GM18907 (cell line): ENCODE measurements around the gene PSMB3.
A peak's percentile ranks its signal among the peaks of the same experiment; 100 is the strongest.
"Not testable (repeated sequence)": the region's sequence is repeated elsewhere in the genome, so short reads cannot be mapped to it uniquely, and the experiment has no call there.

ENCODE experiments used
- ATAC-seq: cut with Tn5 transposase; IDR thresholded peaks from one replicate; pipeline ENCODE4 v1.9.1; 2021; ENCODE audit warnings: mild to moderate bottlenecking, moderate library complexity; ENCODE audit not compliant: unreplicated experiment

The PSMB3 gene

DNA sequence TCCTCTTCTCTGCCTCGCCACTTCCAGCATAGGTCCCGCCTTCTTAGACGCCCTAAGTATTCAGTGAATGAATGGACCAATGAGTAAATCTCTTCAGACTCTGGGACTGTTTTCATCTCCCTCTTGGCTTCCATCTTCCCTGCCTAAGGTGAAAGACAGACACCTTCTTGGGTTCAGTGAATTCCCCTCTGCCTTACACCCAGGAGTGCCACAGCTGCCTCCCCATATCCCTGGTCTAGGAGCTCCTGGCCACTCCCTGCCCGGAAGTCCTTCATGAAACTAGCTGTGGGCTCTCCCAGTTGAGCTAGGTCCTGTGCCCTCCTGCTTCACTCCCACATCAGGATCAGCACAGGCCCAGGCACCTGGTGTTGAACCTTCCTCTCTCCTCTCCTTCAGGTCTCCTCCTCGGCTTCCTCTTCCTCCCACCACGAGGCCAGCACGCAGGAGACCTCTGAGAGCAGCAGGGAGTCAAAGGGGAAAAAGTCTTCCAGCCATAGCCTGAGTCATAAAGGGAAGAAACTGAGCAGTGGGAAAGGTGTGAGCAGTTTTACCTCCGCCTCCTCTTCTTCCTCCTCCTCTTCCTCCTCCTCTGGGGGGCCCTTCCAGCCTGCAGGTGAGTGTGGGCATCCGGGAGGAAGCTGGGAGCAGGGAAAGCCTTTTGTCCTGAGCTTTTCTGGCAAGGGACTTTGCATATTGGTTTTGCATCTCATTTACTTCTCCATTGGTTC is 37.2 kb upstream of the PSMB3 start:
- ATAC-seq = no peak

DNA sequence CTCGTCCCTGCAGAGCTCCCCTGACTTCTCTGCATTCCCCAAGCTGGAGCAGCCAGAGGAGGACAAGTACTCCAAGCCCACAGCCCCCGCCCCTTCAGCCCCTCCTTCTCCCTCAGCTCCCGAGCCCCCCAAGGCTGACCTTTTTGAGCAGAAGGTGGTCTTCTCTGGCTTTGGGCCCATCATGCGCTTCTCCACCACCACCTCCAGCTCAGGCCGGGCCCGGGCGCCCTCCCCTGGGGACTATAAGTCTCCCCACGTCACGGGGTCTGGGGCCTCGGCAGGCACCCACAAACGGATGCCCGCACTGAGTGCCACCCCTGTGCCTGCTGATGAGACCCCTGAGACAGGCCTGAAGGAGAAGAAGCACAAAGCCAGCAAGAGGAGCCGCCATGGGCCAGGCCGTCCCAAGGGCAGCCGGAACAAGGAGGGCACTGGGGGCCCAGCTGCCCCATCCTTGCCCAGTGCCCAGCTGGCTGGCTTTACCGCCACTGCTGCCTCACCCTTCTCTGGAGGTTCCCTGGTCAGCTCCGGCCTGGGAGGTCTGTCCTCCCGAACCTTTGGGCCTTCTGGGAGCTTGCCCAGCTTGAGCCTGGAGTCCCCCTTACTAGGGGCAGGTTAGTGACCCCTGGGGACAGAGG is 36.1 kb upstream of the PSMB3 start:
- no peak for ATAC-seq

DNA sequence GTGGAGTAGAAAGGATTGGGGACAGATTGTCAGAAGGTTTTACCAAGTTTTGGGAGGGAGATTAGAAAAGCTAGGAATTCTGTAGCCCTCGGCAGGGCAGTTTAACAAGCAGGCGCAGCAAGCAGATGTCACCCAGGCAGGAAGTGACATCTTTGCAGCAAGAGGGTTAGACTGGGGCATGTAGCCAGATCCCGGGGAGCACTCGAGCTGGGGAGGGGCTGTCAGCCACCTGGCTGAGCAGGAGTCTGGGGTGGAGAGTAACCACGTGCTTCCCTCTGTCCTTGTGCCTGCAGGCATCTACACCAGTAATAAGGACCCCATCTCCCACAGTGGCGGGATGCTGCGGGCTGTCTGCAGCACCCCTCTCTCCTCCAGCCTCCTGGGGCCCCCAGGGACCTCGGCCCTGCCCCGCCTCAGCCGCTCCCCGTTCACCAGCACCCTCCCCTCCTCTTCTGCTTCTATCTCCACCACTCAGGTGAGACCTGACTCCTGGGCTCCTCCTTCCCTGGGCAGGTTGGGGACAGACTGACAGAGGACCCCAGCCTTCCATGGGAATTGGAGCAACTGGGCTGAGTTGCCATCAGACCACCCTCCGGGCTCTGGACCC is 35.3 kb upstream of the PSMB3 start:
- ATAC-seq = no peak

DNA sequence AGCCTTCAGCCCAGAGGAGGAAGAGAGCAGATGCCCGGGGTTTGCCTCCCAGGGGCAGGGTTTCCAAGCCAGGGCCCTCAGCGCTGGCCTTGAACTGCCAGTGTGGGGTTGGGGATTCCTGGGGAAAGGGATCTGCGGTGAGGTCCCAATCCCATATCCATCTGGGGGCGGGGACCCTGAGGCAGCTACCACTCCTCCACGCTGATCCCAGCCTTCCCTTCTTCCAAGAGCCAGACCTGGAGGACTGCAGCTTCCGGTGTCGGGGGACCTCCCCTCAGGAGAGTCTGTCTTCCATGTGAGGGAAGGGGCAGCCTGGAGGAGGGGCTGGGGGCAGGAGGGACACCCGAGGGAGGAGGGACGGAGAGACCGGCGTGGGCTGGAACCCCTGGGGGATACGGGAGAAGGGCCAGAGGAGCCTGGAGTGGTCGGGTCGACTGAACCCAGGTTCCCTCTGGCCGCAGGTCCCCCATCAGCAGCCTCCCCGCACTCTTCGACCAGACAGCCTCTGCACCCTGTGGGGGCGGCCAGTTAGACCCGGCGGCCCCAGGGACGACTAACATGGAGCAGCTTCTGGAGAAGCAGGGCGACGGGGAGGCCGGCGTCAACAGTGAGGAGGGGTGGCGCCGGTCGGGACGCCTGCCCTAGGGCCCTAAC is 33.1 kb upstream of the PSMB3 start:
- ATAC-seq = no peak

DNA sequence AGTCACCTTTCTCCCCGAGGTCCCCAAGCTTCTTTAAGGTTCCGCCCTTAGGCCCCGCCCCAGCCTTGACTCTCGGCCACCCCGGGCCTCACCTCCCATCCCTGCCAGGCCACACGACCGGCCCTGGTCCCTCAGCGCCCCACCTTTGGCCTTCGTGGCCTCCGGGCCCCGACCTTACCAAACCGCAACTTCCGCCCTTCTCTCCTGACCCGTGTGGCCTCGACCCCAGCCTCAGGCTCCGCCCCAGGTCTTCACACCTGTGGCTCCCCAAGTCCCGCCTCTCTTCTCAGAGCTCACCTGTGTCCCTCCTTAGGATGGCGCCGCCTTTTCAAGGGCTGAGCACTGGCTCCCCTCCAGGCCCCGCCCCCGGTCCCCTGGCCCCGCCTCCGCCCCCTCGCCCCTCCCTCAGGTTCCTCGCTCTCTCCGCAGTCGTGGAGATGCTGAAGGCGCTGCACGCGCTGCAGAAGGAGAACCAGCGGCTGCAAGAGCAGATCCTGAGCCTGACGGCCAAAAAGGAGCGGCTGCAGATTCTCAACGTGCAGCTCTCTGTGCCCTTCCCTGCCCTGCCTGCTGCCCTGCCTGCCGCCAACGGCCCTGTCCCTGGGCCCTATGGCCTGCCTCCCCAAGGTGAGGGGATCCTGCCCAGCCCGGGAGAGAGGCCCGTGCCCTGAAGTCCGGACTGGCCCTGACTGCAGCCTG is 32.4 kb upstream of the PSMB3 start:
- no peak for ATAC-seq

DNA sequence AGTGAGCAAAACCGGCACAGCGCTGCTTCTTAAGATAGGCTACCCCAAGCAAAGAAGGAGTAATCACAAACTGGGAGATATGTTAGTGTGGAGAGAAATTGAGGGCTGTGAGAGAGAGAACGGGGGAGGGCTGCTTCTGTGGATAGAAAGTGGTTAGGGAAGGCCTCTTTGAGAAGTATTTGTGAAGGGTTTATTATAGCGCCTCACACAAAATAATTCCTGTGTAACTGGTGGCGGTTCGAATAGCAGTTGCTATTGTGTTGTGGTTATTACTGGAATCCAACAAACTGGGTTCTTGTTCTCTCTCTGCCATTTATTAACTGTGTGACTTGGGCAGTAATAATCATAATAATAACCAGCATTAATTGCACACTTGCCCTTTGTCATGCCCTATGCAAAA is 31.6 kb upstream of the PSMB3 start:
- no peak for ATAC-seq

DNA sequence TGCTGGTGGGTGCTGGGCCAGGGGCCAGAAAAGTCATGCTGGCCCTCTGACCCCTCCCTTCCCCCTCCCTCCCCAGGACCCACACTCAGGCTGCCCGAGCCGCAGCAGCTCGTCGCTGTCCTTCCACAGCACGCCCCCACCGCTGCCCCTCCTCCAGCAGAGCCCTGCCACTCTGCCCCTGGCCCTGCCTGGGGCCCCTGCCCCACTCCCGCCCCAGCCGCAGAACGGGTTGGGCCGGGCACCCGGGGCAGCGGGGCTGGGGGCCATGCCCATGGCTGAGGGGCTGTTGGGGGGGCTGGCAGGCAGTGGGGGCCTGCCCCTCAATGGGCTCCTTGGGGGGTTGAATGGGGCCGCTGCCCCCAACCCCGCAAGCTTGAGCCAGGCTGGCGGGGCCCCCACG is 30.7 kb upstream of the PSMB3 start:
- ATAC-seq = no peak

DNA sequence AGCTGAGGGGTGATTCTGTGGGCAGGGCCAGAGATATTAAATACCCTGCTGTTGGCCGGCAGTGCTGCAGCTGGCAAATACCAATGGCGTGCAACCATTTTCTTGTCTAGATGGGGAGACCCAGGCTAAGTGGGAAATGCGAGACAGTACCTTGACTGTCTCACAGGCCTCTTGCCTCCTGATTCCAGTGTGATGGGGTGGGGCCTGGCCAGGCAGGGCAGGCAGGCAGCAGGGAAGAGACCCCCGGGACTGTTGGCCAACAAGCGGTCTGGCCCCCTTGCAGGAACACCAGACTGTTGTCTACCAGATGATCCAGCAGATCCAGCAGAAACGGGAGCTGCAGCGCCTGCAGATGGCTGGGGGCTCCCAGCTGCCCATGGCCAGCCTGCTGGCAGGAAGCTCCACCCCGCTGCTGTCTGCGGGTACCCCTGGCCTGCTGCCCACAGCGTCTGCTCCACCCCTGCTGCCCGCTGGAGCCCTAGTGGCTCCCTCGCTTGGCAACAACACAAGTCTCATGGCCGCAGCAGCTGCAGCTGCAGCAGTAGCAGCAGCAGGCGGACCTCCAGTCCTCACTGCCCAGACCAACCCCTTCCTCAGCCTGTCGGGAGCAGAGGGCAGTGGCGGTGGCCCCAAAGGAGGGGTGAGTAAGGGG is 28.1 kb upstream of the PSMB3 start:
- ATAC-seq = no peak

DNA sequence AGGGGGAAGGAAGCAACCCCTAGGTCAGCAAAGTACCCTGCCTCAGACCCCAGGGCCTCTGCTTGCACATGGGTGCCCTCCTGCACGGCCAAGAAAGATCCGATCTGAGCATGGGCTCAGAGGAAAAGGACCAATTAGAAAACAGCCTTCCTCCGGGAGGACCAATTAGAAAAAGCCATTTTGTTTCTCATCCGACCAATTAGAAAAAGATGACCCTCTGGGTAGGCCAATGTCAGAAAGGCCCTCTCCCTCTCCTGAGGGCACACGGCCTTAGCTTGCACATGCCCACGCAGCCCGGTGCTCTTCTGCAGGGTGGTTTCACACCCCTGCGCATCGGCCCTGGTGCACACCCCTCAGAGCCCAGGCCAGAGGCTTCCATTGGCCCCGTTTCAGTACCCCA is 27.5 kb upstream of the PSMB3 start:
- ATAC-seq = no peak

DNA sequence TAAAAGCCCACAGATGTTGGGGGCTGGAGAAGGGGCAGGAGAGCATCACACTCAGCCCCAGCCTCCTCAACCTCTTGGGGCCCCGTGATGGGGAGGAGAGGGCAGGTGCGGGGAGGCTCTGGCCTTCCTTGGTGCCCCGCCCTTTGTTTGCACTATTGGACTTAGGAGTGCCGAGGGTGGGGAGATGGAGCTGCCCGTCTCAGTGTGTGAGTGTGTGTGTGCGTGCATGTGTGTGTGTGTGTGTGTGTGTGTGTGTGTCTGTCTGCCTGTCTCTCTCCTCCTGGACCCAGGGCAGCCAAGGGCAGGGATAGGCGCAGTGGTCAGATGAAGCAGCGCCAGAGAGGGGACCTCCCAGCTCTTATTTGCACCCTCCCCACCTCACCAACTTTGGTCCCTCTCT is 26.4 kb upstream of the PSMB3 start:
- ATAC-seq = not testable (repeated sequence)

DNA sequence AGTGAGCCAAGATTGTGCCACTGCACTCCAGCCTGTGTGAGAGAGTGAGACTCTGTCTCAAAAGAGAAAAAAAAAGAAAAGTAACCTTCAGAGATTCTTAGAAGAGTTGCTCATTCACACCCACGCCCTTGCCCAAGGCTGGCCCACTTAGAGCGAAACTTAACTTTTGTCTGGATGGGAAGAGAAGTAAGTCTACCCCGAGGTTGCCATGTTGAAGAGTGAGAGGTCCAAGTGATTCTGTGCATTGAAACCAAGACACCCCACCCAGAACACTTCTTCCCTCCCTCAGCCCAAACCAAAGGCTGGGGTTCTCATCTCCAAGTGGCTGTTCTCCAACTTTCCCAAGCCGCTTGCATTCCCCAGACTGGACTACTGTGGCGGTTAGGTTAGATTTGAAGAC is 24.8 kb upstream of the PSMB3 start:
- no peak for ATAC-seq

DNA sequence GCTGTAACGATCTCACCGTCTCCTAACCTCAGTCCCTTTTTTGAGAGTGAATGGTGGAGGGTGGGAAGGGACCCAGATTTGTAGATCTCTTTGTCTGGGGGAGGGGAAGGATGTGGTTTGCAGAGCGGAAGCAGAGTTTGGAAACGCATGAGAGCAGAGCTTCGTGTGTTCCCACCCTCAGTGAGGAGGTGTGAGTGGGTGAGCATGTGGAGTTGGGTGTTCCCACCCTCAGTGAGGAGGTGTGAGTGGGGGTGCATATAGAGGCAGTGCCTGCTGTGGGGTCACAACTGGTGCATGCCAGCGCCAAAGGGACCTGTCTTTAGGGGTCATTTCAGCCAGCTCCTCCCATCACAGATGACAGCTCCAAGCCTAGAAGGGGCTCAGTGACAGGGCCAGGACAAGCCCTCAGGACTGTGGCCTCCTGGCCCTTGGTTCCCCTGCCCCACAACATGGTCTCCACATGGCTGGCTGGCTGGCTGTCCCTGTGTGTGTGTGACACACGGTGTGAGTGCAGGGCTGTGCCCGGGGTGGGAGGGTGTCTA is 24.2 kb upstream of the PSMB3 start:
- ATAC-seq = no peak

DNA sequence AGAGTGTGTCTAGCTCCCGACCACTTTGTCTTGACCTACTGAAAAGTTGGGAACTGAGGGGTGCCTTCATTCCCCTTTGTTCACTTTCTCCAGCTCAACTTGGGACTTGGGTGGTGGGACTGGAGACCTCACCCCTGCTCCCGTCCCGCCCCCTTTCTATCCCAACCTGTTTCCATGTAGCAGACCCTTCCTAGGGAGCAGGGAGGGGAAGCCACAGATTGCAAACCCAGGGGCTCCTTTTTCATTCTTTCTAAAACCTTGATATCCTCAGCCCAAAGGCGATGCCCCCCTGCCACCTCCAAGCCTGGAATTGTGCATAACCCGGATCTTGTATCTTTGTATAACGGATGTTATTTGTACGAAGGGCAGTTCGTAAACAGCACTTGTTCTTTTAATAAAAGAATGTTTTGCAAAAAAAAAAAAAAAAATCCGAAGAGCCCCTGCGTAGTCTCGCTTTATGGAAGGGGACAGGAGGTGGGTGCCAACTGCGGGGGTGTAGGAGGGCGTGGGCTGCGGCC is 23.1 kb upstream of the PSMB3 start:
- no peak for ATAC-seq

DNA sequence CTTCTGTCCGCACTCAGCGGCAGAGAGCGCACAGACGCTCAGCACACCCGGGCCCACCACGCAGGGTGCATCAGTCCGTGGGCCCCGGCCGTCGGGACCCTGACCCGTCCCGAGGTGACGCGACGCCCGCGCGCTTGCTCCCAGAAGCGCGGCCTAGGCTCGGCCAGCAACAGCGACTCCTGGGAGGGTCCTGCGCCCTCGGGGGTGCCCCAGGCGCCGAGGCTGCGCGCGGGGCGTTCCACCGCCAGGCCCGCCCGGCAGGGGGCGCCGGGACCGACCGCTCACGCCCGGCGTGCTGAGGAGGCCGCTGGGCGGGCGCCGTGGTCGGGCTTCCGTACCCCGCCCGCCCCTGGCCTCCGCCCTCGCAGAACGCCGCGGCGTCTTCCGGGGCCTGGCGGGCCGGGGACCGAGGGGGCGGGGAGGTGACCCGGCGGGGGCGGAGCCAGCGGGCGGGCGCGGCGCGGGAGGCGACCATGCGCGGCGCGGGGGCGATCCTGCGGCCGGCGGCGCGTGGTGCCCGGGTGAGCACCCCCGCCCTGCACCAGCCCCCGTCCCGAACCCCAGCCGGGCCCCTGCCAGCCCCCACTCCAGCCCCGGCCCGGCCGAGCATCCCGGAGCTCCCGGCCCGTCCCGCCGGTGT is 22.5 kb upstream of the PSMB3 start, which contains the start of gene CISD3:
Gene CISD3, plus strand, starts transcription at position 456 of the 640 bp plus-strand sequence. Its CDS starts 18 bp downstream, at position 474.
- ATAC-seq = peak; percentile 75

DNA sequence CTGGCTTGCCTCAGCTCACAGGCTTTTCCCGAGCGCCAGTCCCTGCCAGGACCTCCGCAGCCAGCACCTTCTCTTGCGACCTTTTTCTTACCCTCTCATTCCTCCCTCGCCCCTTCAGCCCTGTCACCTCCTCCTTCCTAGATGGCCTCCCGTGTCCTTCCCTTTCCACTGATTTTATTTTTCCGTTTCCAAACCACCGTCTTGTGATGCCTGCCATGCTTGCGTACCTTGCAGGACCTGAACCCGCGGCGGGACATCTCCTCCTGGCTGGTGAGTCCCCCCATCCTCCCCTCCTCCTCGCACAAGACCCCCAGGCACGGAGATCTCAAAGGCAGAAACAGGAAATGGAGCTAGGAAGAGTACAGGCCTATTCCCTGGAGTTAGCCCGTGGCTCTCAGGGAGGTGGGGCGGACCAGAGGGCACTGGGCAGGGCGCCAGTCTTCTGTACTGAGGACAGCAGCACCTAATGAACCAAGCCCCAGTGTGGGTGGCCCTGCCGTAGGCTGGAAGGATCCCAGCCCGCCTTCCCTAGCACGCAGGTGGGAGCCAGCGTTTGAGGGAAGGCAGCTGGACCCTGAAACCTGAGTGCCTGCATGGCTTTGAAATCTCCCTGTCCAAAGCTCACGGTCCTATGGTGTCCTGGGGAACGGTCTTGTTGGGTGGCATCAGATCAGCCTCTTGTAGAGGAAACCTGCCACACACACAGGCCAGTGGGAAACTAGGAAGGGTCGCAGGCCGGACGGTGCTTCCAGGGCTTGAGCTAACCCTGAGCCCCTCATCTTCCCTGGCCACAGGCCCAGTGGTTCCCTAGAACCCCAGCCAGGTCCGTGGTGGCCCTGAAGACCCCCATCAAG is 21.8 kb upstream of the PSMB3 start:
- no peak for ATAC-seq

DNA sequence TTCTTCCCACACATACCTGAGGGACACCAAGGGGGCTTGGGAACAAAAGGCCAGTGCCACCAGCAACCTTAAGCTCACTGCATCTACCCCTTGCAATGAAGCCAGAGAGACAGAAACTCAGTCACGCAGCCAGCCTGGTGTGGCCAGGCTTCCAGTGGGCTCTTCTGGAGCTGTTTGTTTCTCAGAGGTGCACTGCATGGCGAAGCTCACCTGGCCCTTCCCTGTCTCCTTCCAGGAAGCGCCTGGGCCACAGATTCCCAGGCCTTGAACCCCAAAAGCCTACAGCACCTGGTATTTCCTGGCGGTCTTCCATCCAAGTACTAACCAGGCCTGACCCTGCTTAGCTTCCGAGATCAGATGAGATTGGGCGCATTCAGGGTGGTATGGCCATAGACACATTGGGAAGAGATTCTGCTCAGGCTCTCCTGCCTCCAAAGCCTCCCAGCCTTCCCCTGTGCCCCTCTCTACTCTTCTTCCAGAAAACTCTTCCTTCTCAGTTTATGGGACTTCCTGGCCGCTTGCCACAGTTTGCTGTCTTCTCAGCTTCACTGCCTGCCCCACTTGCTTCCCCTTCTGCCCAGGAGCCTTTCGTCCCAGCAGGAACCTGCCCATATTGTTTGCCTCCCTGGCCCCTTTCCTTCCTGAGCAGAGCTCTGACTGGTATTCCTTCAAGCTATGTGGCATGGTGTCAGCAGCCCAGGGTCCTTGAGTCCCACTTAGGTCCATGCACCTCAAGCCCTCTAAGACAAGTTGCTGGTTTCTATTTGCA is 20.8 kb upstream of the PSMB3 start:
- ATAC-seq = no peak

DNA sequence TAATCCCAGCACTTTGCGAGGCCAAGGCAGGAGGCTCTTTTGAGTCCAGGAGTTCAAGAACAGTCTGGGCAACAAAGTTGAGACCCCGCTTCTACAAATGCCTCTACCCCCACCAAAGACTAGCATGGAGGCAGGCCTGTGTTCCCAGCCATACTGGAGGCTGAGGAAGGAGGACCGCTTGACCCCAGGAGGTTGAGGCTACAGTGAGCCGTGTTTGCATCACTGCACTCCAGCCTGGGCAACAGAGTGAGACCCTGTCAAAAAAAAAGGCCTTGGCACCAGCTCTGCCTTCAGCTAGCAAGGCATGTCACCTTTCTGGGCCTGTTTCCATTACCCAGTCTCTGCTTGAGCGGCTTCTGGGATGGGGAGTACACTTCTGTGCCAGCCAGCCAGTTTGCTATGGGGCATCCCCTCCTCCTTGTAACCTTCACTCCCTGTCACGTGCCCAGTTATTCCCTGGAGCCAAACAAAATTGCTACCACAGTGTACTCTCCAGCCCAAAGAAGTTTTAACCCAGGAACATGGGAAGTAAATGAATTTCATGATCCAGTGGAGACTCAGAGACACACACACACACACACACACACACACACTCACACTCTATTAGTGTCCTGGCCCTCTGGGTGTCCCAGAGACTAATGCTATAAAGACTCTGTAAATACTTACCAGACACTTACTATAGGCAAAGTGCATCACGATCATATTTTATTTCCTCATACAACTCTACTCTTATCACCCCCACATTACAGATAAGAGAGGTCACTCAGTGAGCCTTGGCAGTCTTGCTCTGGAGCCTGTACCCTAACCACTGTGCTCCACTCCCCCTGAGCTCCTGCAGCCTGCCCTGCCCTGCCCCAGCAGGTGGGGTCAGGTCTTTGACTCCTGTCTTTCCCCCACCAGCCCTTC is 19.9 kb upstream of the PSMB3 start:
- ATAC-seq = no peak
